Neuronal stem cell (in vitro differentiated cells): ENCODE results near the gene OR1K1.

Source experiments
- DNase-seq: peaks from one replicate; pipeline ENCODE4 v3.0.0-alpha.2; 2013; ENCODE audit warnings: low spot score
- H2AFZ ChIP-seq: one replicate; pipeline ENCODE4 v1.6.1; 2013; ENCODE audit warnings: mild to moderate bottlenecking, low read length, inconsistent platforms
- H2AK5ac ChIP-seq: 2 replicates; pipeline ENCODE4 v1.6.1; 2013; ENCODE audit warnings: low read depth, mild to moderate bottlenecking, inconsistent platforms, low read length, moderate library complexity, mixed read lengths
- H2BK120ac ChIP-seq: 2 replicates; pipeline ENCODE4 v1.6.1; 2013; ENCODE audit warnings: low read depth, mild to moderate bottlenecking, inconsistent platforms, low read length, moderate library complexity, mixed read lengths
- H2BK12ac ChIP-seq: one replicate; pipeline ENCODE4 v1.6.1; 2013; ENCODE audit warnings: low read length, inconsistent platforms
- H2BK15ac ChIP-seq: 2 replicates; pipeline ENCODE4 v1.6.1; 2013; ENCODE audit warnings: mild to moderate bottlenecking, low read length, inconsistent platforms, mixed read lengths
- H2BK5ac ChIP-seq: one replicate; pipeline ENCODE4 v1.6.1; 2013; ENCODE audit warnings: inconsistent platforms, mild to moderate bottlenecking, low read length, moderate library complexity
- H3K14ac ChIP-seq: one replicate; pipeline ENCODE4 v1.6.1; 2013; ENCODE audit warnings: low read length, inconsistent platforms
- H3K18ac ChIP-seq: 2 replicates; pipeline ENCODE4 v1.6.1; 2013; ENCODE audit warnings: low read length, inconsistent platforms
- H3K23ac ChIP-seq: 2 replicates; pipeline ENCODE4 v1.6.1; 2013; ENCODE audit warnings: low read depth, mild to moderate bottlenecking, mixed read lengths, low read length, inconsistent platforms; ENCODE audit not compliant: poor library complexity
- H3K27ac ChIP-seq: replicated peaks from 3 replicates; pipeline ENCODE4 v1.5.1; 2013; ENCODE audit warnings: low read length, inconsistent platforms
- H3K27me3 ChIP-seq, 3 experiments: 2 replicates each; pipeline ENCODE4 v1.6.1; 2013; ENCODE audit warnings: low read length in 3 of 3, mild to moderate bottlenecking in 2 of 3, inconsistent platforms in 1 of 3, low read depth in 1 of 3, mixed read lengths in 1 of 3, moderate library complexity in 1 of 3; ENCODE audit not compliant: control insufficient read depth in 3 of 3, insufficient read depth in 3 of 3
- H3K36me3 ChIP-seq, 2 donors: replicated peaks in 1 of 2; 2 replicates each; pipeline ENCODE4 v1.6.1; 2013; ENCODE audit warnings: low read length in 2 of 2; ENCODE audit not compliant: control insufficient read depth in 2 of 2, insufficient read depth in 2 of 2
- H3K4ac ChIP-seq: 2 replicates; pipeline ENCODE4 v1.6.1; 2013; ENCODE audit warnings: inconsistent platforms, mild to moderate bottlenecking, low read length, moderate library complexity
- H3K4me1 ChIP-seq, 2 donors: 1 replicate in 1 of 2; 2 replicates in 1 of 2; pipeline ENCODE4 v1.6.1; 2013; ENCODE audit warnings: low read length in 2 of 2, low read depth in 1 of 2; ENCODE audit not compliant: control insufficient read depth in 2 of 2, insufficient read depth in 1 of 2
- H3K4me2 ChIP-seq: one replicate; pipeline ENCODE4 v1.6.1; 2013; ENCODE audit warnings: mild to moderate bottlenecking, low read length, inconsistent platforms; ENCODE audit not compliant: insufficient read depth, poor library complexity, severe bottlenecking
- H3K4me3 ChIP-seq, 2 donors: 2 replicates each; pipeline ENCODE4 v1.5.1; 2013; ENCODE audit warnings: low read length in 2 of 2, mild to moderate bottlenecking in 2 of 2, inconsistent platforms in 1 of 2, moderate library complexity in 1 of 2
- H3K79me1 ChIP-seq: one replicate; pipeline ENCODE4 v1.6.1; 2013; ENCODE audit warnings: low read depth, mild to moderate bottlenecking, inconsistent platforms, low read length, moderate library complexity
- H3K9ac ChIP-seq: one replicate; pipeline ENCODE4 v1.6.1; 2013; ENCODE audit warnings: mild to moderate bottlenecking, low read depth, low read length, inconsistent platforms; ENCODE audit not compliant: poor library complexity
- H3K9me3 ChIP-seq, 2 donors: replicated peaks in 1 of 2; 2 replicates each; pipeline versions ENCODE3 to v1.6.1; 2013; ENCODE audit warnings: low read length in 2 of 2, mild to moderate bottlenecking in 2 of 2, inconsistent platforms in 1 of 2, low read depth in 1 of 2, mixed read lengths in 1 of 2, moderate library complexity in 1 of 2; ENCODE audit not compliant: control insufficient read depth in 2 of 2, insufficient read depth in 1 of 2
- H4K8ac ChIP-seq: one replicate; pipeline ENCODE4 v1.6.1; 2013; ENCODE audit warnings: low read depth, mild to moderate bottlenecking, inconsistent platforms, low read length, moderate library complexity
- H4K91ac ChIP-seq: one replicate; pipeline ENCODE4 v1.6.1; 2013; ENCODE audit warnings: low read length, low read depth, mild to moderate bottlenecking, inconsistent platforms; ENCODE audit not compliant: poor library complexity
- WGBS, 2 donors: extraction: QIAGEN DNeasy Blood & Tissue Kit; methylation state at CpG; one replicate each; pipeline ENCODE4 v1.1.7; 2013; ENCODE audit warnings: missing lambda C conversion rate in 2 of 2, mixed read lengths in 1 of 2; ENCODE audit not compliant: insufficient read length in 2 of 2, insufficient replicate concordance in 1 of 2; ENCODE audit errors: extremely low coverage in 2 of 2; 5-methylcytosine and 5-hydroxymethylcytosine counted together

The OR1K1 gene

DNA sequence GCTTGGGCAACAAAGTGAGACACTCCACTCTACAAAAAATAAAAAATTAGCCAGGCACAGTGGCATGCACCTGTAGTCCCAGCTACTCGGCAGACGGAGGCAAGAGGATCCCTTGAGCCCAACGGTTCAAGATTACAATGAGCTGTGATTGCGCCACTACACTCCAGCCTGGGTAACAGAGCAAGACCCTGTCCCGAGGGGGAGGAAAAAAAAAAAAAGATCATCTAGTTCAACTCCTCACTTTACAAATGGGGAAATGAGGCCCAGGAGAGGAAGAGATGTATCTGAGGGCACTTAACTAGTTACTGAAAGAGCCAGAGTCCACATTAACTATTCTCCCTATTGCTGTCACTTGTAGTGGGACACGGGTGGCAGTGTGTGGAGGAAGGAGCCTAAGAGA is 14.6 kb downstream of the OR1K1 start:
- Histone ChIP-seq H4K91ac (no peak overlapping the region), H3K9ac (no peak overlapping the region), H2AK5ac (no peak overlapping the region), H3K4ac (no peak overlapping the region), H3K36me3 (peaks cover 10 to 38% of the 10 kb centered on the region in 2 donors), H3K79me1 (peaks cover 2% of the 10 kb centered on the region), H2BK5ac (no peak overlapping the region), H3K27me3 (no peaks in the 10 kb centered on the region), H3K4me1 (peaks cover 0 to 4% of the 10 kb centered on the region in 2 donors), H3K4me2 (no peak overlapping the region), H3K4me3 (no peak overlapping the region), H3K23ac (no peak overlapping the region), H2BK120ac (no peak overlapping the region), H3K14ac (no peak overlapping the region), H2AFZ (no peak overlapping the region), H3K18ac (no peak overlapping the region), H3K27ac (no peak overlapping the region), H2BK12ac (no peak overlapping the region), H3K9me3 (no peaks in the 10 kb centered on the region), H2BK15ac (no peak overlapping the region), H4K8ac (no peak overlapping the region)
- no CpG with 5 or more reads among the region's 6 CpGs for WGBS, 2 donors
- no peak for DNase-seq

DNA sequence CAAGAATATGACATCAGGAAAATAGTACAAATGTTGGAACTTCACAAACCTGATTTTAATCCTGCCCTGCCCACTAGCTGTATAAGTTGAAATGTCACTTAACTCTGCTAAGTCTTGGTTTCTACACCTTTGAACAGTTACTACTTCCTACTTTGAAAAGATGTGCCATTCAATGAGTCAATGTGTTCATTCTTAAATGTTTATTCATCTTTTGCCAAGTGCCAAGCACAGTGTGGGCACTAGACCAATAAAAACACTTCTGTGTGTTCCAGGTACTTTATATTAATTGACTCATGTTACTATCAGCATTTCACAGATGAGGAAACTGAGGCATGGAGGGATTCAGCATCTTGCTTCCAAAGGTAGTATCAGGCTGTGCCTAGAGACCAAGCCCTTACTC is 15.6 kb downstream of the OR1K1 start:
- H3K4ac ChIP-seq = no peak overlapping the region
- H2AFZ ChIP-seq = no peak overlapping the region
- no peak overlapping the region for H2AK5ac ChIP-seq
- H2BK5ac ChIP-seq = no peak overlapping the region
- H3K36me3 ChIP-seq = peaks cover 17 to 48% of the 10 kb centered on the region in 2 donors
- no peaks in the 10 kb centered on the region for H3K27me3 ChIP-seq
- H3K23ac ChIP-seq = no peak overlapping the region
- no peak overlapping the region for H3K27ac ChIP-seq
- H3K14ac ChIP-seq = no peak overlapping the region
- H3K18ac ChIP-seq = no peak overlapping the region
- H2BK120ac ChIP-seq = no peak overlapping the region
- H2BK12ac ChIP-seq = no peak overlapping the region
- H3K79me1 ChIP-seq = peaks cover 3% of the 10 kb centered on the region
- H3K4me3 ChIP-seq = no peak overlapping the region
- no peak overlapping the region for H4K8ac ChIP-seq
- H3K4me1 ChIP-seq = no peaks in the 10 kb centered on the region
- no peak overlapping the region for H3K4me2 ChIP-seq
- no peaks in the 10 kb centered on the region for H3K9me3 ChIP-seq
- H2BK15ac ChIP-seq = no peak overlapping the region
- H3K9ac ChIP-seq = no peak overlapping the region
- no peak for DNase-seq
- H4K91ac ChIP-seq = no peak overlapping the region

DNA sequence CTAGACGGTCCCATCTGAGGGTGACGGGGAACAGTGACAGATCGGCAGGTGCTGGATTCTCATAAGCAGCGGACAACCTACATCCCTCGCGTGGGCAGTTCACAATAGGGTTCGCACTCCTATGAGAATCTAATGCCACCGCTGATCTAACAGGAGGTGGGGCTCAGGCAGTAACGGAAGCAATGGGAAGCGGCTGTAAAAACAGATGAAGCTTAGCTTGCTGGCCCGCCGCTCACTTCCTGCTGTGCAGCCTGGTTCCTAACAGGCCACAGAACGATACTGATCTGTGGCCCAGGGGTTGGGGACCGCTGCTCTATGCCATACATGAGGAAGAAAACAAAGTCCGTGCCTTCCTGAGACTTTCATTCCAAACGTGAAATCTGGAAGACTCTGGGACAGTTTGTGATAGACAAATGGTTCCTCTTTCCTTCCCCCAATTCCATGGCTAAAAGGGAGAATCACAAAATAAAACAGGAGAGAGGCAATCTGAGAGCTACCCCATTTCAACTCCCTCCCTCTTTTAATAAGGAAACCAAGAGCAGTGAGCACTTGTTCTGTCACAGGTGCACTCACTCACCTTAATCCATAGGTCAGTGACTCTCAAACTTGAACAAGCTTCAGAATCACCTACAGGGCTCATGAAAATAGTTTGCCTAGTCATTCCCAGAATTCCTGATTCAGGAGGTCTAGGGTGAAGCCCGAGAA is 16.4 kb downstream of the OR1K1 start:
- no CpG with 5 or more reads among the region's 17 CpGs for WGBS, 2 donors
- H3K9me3 ChIP-seq = no peaks in the 10 kb centered on the region
- DNase-seq = no peak
- no peak overlapping the region for H2BK15ac ChIP-seq
- H3K4me1 ChIP-seq = no peaks in the 10 kb centered on the region
- no peak overlapping the region for H4K91ac ChIP-seq
- no peak overlapping the region for H3K27ac ChIP-seq
- H2BK120ac ChIP-seq = no peak overlapping the region
- H2BK5ac ChIP-seq = no peak overlapping the region
- H3K4me3 ChIP-seq = no peak overlapping the region
- H3K4ac ChIP-seq = no peak overlapping the region
- no peak overlapping the region for H4K8ac ChIP-seq
- no peak overlapping the region for H2AFZ ChIP-seq
- peak overlapping the region; percentile 18 for H3K23ac ChIP-seq
- H3K4me2 ChIP-seq = no peak overlapping the region
- H3K27me3 ChIP-seq = no peaks in the 10 kb centered on the region
- H3K14ac ChIP-seq = no peak overlapping the region
- peaks cover 3% of the 10 kb centered on the region for H3K79me1 ChIP-seq
- no peak overlapping the region for H3K9ac ChIP-seq
- no peak overlapping the region for H2BK12ac ChIP-seq
- H3K18ac ChIP-seq = no peak overlapping the region
- peaks cover 17 to 55% of the 10 kb centered on the region in 2 donors for H3K36me3 ChIP-seq
- no peak overlapping the region for H2AK5ac ChIP-seq

DNA sequence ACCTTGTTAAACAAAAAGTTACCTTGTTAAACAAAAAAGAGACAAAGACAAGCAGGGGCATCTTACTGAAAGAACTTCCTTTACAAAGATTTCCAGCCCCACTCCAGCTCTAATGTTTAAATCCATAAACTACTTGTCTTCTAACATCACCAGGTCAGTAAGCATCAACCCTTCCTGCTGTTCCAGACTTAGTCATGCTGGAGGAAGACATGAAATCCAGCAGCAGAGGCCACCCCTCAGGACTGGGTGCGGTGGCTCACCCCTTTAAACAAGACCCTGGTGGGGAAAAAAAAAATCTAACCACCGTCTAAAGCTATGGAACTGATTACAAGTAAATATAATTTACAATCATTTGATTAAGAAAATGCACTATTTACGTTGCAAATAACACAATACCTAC is 19.4 kb downstream of the OR1K1 start:
- no peak overlapping the region for H3K14ac ChIP-seq
- WGBS, 2 donors = no CpG with 5 or more reads among the region's 3 CpGs
- DNase-seq = no peak
- no peak overlapping the region for H2BK12ac ChIP-seq
- H3K36me3 ChIP-seq = peaks cover 33 to 83% of the 10 kb centered on the region in 2 donors
- H3K9me3 ChIP-seq = no peaks in the 10 kb centered on the region
- no peak overlapping the region for H2AFZ ChIP-seq
- H3K4ac ChIP-seq = no peak overlapping the region
- no peak overlapping the region for H4K91ac ChIP-seq
- H3K4me3 ChIP-seq = no peak overlapping the region
- no peak overlapping the region for H3K9ac ChIP-seq
- no peak overlapping the region for H2BK15ac ChIP-seq
- no peaks in the 10 kb centered on the region for H3K27me3 ChIP-seq
- H3K4me2 ChIP-seq = no peak overlapping the region
- H3K23ac ChIP-seq = no peak overlapping the region
- no peaks in the 10 kb centered on the region for H3K4me1 ChIP-seq
- no peak overlapping the region for H2BK120ac ChIP-seq
- H2AK5ac ChIP-seq = no peak overlapping the region
- H3K79me1 ChIP-seq = peaks cover 6% of the 10 kb centered on the region
- no peak overlapping the region for H2BK5ac ChIP-seq
- H3K18ac ChIP-seq = no peak overlapping the region
- no peak overlapping the region for H4K8ac ChIP-seq
- no peak overlapping the region for H3K27ac ChIP-seq
